ENCODE measurements around the gene NEDD4L.

- TF ChIP-seq CTCF (IDR thresholded peaks at IDR 0.05) (no peak), POLR2AphosphoS5 (IDR thresholded peaks at IDR 0.05; ENCODE audit: low read depth, low read length) (no peak), SIN3A (IDR thresholded peaks at IDR 0.05; ENCODE audit: borderline replicate concordance, insufficient read depth, low read depth, low read length) (no peak), TCF7L2 (IDR thresholded peaks at IDR 0.05; ENCODE audit: low read depth, low read length) (no peak)
- TF ChIP-seq, protein P1, sequence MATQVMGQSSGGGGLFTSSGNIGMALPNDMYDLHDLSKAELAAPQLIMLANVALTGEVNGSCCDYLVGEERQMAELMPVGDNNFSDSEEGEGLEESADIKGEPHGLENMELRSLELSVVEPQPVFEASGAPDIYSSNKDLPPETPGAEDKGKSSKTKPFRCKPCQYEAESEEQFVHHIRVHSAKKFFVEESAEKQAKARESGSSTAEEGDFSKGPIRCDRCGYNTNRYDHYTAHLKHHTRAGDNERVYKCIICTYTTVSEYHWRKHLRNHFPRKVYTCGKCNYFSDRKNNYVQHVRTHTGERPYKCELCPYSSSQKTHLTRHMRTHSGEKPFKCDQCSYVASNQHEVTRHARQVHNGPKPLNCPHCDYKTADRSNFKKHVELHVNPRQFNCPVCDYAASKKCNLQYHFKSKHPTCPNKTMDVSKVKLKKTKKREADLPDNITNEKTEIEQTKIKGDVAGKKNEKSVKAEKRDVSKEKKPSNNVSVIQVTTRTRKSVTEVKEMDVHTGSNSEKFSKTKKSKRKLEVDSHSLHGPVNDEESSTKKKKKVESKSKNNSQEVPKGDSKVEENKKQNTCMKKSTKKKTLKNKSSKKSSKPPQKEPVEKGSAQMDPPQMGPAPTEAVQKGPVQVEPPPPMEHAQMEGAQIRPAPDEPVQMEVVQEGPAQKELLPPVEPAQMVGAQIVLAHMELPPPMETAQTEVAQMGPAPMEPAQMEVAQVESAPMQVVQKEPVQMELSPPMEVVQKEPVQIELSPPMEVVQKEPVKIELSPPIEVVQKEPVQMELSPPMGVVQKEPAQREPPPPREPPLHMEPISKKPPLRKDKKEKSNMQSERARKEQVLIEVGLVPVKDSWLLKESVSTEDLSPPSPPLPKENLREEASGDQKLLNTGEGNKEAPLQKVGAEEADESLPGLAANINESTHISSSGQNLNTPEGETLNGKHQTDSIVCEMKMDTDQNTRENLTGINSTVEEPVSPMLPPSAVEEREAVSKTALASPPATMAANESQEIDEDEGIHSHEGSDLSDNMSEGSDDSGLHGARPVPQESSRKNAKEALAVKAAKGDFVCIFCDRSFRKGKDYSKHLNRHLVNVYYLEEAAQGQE (IDR thresholded peaks at IDR 0.05; ENCODE audit: insufficient read depth in 1 of 2, low read depth in 2 of 2, low read length in 1 of 2), result no peak
Measured at GRCh38 chr18:58339890-58340289, 295.9 kb downstream of the NEDD4L start.
